ENCODE measurements around the gene TMEM147. TPM values are rescaled to one million over a fixed set of nuclear protein-coding genes. Genes with fewer than 3 reads are reported as not detected.
A peak's percentile ranks its signal among the peaks of the same experiment; 100 is the strongest.

TMEM147 gene
- total RNA-seq, 1 donor from 2014 or later, result 26.6 TPM

- ATAC-seq (no peak), DNase-seq (ENCODE audit: low spot score) (no peak)
Measured at GRCh38 chr19:35518313-35518712, 27.1 kb upstream of the TMEM147 start.

- ATAC-seq, result no peak
- no peak for DNase-seq (ENCODE audit: low spot score)
Measured at GRCh38 chr19:35519291-35519690, 26.1 kb upstream of the TMEM147 start.

- ATAC-seq (no peak), DNase-seq (ENCODE audit: low spot score) (no peak)
Measured at GRCh38 chr19:35521124-35521743, 24.2 kb upstream of the TMEM147 start.

GRCh38 chr19:35522745-35523327 is 22.6 kb upstream of the TMEM147 start:
- no peak for ATAC-seq
- DNase-seq (ENCODE audit: low spot score), result no peak

- ATAC-seq (no peak), DNase-seq (ENCODE audit: low spot score) (no peak)
Measured at GRCh38 chr19:35524181-35524837, 21.1 kb upstream of the TMEM147 start.

- ATAC-seq (no peak), DNase-seq (ENCODE audit: low spot score) (no peak)
Measured at GRCh38 chr19:35525873-35526272, 19.6 kb upstream of the TMEM147 start.

- no peak for ATAC-seq
Measured at GRCh38 chr19:35528218-35529038, 17.0 kb upstream of the TMEM147 start, which contains the start of gene SBSN. Gene SBSN, minus strand, starts transcription at chr19:35528311. Its CDS starts 30 bp downstream, at chr19:35528281.

GRCh38 chr19:35529241-35530218 is 15.9 kb upstream of the TMEM147 start:
- DNase-seq (ENCODE audit: low spot score), result no peak

More at GRCh38 chr19:35528218-35529038, 17.0 kb upstream of the TMEM147 start, which contains the start of gene SBSN:
- no peak for DNase-seq (ENCODE audit: low spot score)

GRCh38 chr19:35531291-35531690 is 14.1 kb upstream of the TMEM147 start:
- DNase-seq (ENCODE audit: low spot score) (no peak), ATAC-seq (no peak)

More at GRCh38 chr19:35529241-35530218, 15.9 kb upstream of the TMEM147 start:
- ATAC-seq, result no peak

GRCh38 chr19:35533201-35533821 is 12.1 kb upstream of the TMEM147 start, which contains the start of gene GAPDHS:
Gene GAPDHS, plus strand, starts transcription at chr19:35533456. Its CDS starts 72 bp downstream, at chr19:35533528.
- DNase-seq (ENCODE audit: low spot score), result no peak
- ATAC-seq, result no peak

GRCh38 chr19:35533822-35534392 is 11.5 kb upstream of the TMEM147 start:
- ATAC-seq (peak; percentile 73), DNase-seq (ENCODE audit: low spot score) (no peak)

GRCh38 chr19:35534803-35535480 is 10.5 kb upstream of the TMEM147 start:
- DNase-seq (ENCODE audit: low spot score) (no peak), ATAC-seq (no peak)

GRCh38 chr19:35539314-35539713 is 6.1 kb upstream of the TMEM147 start:
- DNase-seq (ENCODE audit: low spot score) (no peak), ATAC-seq (no peak)

- DNase-seq (ENCODE audit: low spot score), result no peak
- no peak for ATAC-seq
Measured at GRCh38 chr19:35539850-35540249, 5.6 kb upstream of the TMEM147 start.

GRCh38 chr19:35540356-35540927 is 5.0 kb upstream of the TMEM147 start:
- ATAC-seq (no peak), DNase-seq (ENCODE audit: low spot score) (no peak)

- no peak for ATAC-seq
- DNase-seq (ENCODE audit: low spot score), result no peak
Measured at GRCh38 chr19:35542209-35542608, 3.2 kb upstream of the TMEM147 start.

GRCh38 chr19:35543280-35544109 is 1.9 kb upstream of the TMEM147 start:
- no peak for DNase-seq (ENCODE audit: low spot score)
- no peak for ATAC-seq
